Measurements from ENCODE around the gene OSBPL9.

- no peak for TF ChIP-seq CTCF (IDR thresholded peaks at IDR 0.05)
- no peak for TF ChIP-seq POLR2A (IDR thresholded peaks at IDR 0.05)
These were observed 44.2 kb downstream of the OSBPL9 start for GRCh38 chr1:51661081-51661518.
